ENCODE measurements around the gene AZIN2.

The AZIN2 gene

DNA sequence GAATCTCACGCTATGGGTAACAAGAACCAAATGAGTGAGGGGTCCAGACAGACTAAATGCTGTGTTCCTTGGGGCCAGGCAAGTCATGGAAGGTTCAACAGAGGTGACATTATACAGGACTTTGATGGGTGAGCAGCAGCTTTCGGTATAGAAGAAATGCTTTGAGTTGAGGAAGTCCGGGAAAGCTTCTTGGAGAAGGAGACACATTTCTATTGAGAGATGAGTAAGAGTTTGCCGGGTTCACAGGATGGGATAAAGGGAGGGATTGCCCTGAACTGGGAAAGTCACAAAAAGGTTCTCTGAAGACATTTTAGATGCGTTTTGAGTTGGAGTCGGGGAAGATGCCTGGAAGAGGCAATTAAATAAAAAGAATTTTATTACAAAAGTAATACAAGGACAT, 580 bp upstream of the AZIN2 start:
- no peak for TF ChIP-seq CTCF (IDR thresholded peaks at IDR 0.05; ENCODE audit: extremely low read depth, missing control alignments)
- no peak for DNase-seq (ENCODE audit: low spot score)

DNA sequence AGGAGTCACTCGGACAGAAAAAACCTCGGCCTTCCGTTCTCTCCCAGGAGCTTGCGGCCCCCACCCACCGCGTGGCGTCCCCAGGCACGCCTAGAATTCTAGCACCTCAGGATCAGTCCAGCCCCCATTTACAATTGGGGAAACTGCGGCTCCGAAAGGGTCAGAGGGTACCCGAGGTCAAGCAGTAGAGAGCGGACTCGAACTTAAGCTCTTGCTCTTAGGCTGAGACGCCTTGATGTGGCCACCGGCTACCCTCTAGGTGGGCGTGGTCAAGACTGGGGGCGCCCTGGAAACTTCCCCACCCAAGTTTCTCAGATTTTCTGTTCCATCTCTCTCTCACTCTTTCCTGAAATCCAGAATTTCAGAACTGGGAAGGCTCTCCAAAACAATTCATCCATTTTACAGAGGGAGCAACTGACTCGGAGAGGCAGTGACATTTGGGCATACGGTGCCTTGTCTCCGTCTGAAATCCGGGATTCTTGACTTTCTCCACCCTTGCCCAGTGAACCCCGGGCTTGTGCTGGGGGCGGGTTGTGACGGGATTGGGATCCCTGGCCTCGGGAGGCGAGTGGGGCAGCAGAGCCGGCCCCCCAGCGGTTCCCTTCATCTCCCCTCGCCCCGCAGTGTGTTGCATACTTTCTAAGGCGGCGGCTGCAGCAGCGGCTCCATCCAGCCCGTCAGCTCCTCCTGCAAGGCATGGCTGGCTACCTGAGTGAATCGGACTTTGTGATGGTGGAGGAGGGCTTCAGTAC, 777 bp downstream of the AZIN2 start:
- no peak for TF ChIP-seq CTCF (IDR thresholded peaks at IDR 0.05; ENCODE audit: extremely low read depth, missing control alignments)
- no peak for DNase-seq (ENCODE audit: low spot score)

- no peak for DNase-seq (ENCODE audit: low spot score)
- no peak for TF ChIP-seq CTCF (IDR thresholded peaks at IDR 0.05; ENCODE audit: extremely low read depth, missing control alignments)
Observed at GRCh38 chr1:33082575-33083108, 1.7 kb downstream of the AZIN2 start.

- DNase-seq (ENCODE audit: low spot score): peak; percentile 4
- no peak for TF ChIP-seq CTCF (IDR thresholded peaks at IDR 0.05; ENCODE audit: extremely low read depth, missing control alignments)
Observed at GRCh38 chr1:33085332-33085731, 4.4 kb downstream of the AZIN2 start.

- peak; percentile 68 for TF ChIP-seq CTCF (IDR thresholded peaks at IDR 0.05; ENCODE audit: extremely low read depth, missing control alignments)
Observed at GRCh38 chr1:33086384-33086850, 5.5 kb downstream of the AZIN2 start.

GRCh38 chr1:33087677-33088076, 6.7 kb downstream of the AZIN2 start:
- no peak for DNase-seq (ENCODE audit: low spot score)
- TF ChIP-seq CTCF (IDR thresholded peaks at IDR 0.05; ENCODE audit: extremely low read depth, missing control alignments): no peak

More at GRCh38 chr1:33086384-33086850, 5.5 kb downstream of the AZIN2 start:
- DNase-seq (ENCODE audit: low spot score): peak; percentile 65

DNA sequence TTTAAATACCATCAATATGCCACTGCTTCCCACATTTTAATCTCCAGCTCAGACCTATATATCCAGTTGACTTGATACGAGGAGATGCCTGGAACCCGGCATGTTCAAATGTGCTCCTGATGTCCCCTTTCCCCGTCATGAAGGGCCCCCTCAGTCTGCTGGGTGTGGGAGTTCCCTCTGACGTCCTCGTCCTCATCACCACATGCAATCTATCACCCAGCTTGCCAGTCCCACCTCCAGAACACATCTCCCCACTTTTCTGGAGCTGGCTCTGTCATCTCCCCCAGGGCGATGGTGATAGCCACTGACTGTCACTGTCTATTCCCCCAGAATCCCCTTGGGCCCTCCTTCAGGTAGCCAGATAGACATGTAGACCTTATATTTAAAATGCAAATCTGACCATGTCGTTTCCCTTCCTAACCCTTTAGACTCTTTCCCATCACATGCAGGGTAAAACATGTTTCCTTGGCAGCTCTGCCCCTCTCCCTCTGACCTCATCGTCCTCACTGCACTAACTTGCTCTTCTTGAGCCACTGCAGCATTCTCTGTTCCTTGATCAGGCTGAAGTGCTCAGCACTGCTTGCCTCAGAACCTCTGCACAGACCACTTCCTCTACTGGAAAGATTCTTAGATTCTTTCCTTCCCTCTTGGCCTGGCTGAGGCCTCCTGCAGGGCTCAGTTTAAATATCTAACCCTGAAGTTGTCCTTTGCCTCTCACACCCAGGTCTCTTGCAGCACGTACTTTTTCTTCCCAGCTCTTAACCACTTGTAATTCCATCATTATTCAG, 7.4 kb downstream of the AZIN2 start:
- peak; percentile 34 for DNase-seq (ENCODE audit: low spot score)
- no peak for TF ChIP-seq CTCF (IDR thresholded peaks at IDR 0.05; ENCODE audit: extremely low read depth, missing control alignments)
